NT2/D1 (cell line): Measurements from ENCODE around the gene SDHD.

Experiments
- SUZ12 ChIP-seq: IDR thresholded peaks from 2 replicates; pipeline ENCODE4 v1.6.1; 2011; ENCODE audit not compliant: insufficient read length, insufficient read depth; ENCODE audit errors: extremely low read depth
- YY1 ChIP-seq: IDR thresholded peaks from 2 replicates; pipeline ENCODE4 v1.6.1; 2011; ENCODE audit not compliant: insufficient read length, insufficient read depth
- ZNF274 ChIP-seq: IDR thresholded peaks from 2 replicates; pipeline ENCODE4 v1.6.1; 2011; ENCODE audit warnings: mild to moderate bottlenecking, low read depth, low read length

DNA sequence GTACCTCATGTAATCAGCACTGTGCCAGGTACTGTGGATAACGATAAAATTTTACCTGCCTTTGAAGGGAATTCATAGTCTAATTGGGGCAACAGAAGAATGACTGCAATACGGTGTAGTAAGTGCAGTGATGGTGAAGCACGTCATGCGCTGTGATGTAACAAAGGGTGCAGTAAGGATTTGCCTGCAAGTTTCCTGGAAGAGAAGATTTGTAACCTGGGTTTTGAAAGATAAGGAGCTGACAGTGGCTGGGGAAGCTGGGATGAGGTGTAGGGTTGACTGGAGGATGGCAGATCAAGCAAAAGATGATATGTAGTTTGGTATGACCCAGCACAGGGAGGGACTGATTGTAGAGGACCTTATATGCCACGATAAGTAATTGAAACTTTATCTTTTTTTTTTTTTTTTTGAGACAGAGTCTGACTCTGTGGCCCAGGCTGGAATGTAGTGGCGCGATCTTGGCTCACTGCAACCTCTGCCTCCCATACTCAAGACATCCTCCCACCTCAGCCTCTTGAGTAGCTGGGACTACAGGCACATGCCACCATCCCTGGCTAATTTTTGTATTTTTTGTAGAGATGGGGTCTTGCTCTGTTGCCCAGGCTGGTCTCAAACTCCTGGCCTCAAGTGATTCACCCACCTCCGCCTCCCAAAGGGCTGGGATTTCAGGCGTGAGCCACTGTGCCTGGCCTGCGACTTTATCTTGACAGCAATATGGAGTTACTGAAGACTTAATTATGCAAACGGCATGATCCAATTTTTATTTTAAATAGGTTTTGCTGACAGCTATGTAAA lies 11.3 kb downstream of the SDHD start:
- TF ChIP-seq ZNF274 (no peak), YY1 (no peak), SUZ12 (no peak)
